Left lung (tissue), 10 donors: ENCODE results near the gene NCKAP5L. TPM values are rescaled to one million over a fixed set of nuclear protein-coding genes. Genes with fewer than 3 reads are reported as not detected.

Experiments used
- ATAC-seq: fragments of 200-7000 bp; cut with Tn5 transposase; one replicate; pipeline ENCODE4 v1.9.1; 2020; ENCODE audit warnings: moderate library complexity
- DNase-seq, 4 donors: peaks; one replicate each; pipeline ENCODE4 v3.0.0-alpha.2; 2013 to 2020
- H3K27ac ChIP-seq, 2 donors: fragments of 200-600 bp; sonication (generic) in 1 of 2; one replicate each; pipeline versions ENCODE4 v1.5.0 to v1.8.0; 2020 to 2021
- H3K27me3 ChIP-seq, 2 donors: fragments of 200-600 bp; sonication (generic) in 1 of 2; one replicate each; pipeline versions ENCODE4 v1.5.0 to v1.8.0; 2020 to 2021
- H3K36me3 ChIP-seq, 2 donors: fragments of 200-600 bp; sonication (generic) in 1 of 2; one replicate each; pipeline versions ENCODE4 v1.5.0 to v1.8.0; 2020 to 2021
- H3K4me1 ChIP-seq, 2 donors: fragments of 200-600 bp; one replicate each; pipeline ENCODE4 v1.8.0; 2021
- H3K4me3 ChIP-seq, 2 donors: fragments of 200-600 bp; sonication (generic) in 1 of 2; one replicate each; pipeline versions ENCODE4 v1.5.0 to v1.8.0; 2020 to 2021; ENCODE audit warnings: mild to moderate bottlenecking in 1 of 2
- H3K9me3 ChIP-seq, 2 donors: fragments of 200-600 bp; sonication (generic) in 1 of 2; one replicate each; pipeline versions ENCODE4 v1.5.0 to v1.8.0; 2020 to 2021
- intact Hi-C, 2 donors: fragments of 100-400 bp; cut with DNase I; formaldehyde crosslinking; loops; one replicate each; pipeline versions ENCODE4 v1.11.2 to v1.14.2; 2022
- polyA plus RNA-seq, 6 donors: library from polyadenylated mRNA; unstranded; fragments of 120-200 nt; gene quantifications; one replicate each; pipeline ENCODE4 v1.2.1, GENCODE V29; 2013; ENCODE audit not compliant: insufficient read length in 6 of 6
- total RNA-seq, 2 donors: library from RNA; stranded (reverse); fragmentation: NEBNext Ultra II Directional; extraction: Animal tissue kit (Norgen Biotek cat#: 25700); gene quantifications; one replicate each; pipeline ENCODE4 v1.2.1, GENCODE V29; 2021
- TF ChIP-seq, protein P1 (sequence below), 2 donors: fragments of 200-600 bp; sonication (generic) in 1 of 2; IDR thresholded peaks; one replicate each; pipeline versions ENCODE4 v1.5.0 to v1.8.0; 2021; ENCODE audit warnings: antibody characterized with exemption in 2 of 2
- donor health status: DM: no; HTN: yes; CAD: no.
- donor health status: DM: no; HTN: no; CAD: no.

NCKAP5L gene
- total and polyA plus RNA-seq, 8 donors, result 16.4 to 29.9 (median 21.9) TPM

DNA sequence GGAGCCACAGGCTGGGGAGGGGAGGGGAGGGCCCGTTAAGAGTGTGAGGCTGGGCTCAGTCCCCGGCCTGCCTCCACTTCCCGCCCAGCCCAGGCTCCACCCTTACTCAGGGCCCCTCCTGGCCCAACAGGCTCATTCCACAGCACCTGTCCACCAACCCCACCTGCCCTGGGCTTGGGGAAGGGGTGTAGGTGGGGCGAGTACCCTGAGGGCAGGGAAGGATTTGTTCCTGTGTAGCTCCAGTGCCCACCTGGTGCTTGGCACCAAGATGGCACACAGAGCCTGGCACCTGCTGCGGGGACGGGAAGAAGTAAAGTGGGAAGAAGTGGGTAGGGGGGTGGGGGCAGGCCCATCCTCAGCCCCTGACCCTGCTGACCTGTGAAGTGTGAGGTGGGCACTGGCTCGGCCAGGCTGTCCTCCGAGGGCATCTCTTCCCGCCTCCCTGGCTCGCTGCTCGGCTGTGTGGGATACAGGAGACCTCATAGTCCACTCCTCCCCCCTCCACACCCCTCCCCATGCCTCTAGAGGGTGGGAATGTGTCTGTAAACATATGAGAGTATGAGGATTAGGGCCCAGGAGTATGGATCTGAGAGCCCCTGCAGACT lies 35.1 kb downstream of the NCKAP5L start:
- Histone ChIP-seq H3K36me3 (peaks cover 0 to 79% of the 10 kb centered on the region in 2 donors), H3K27ac (no peak overlapping the region), H3K4me1 (peaks cover 0 to 17% of the 10 kb centered on the region in 2 donors), H3K27me3 (no peaks in the 10 kb centered on the region), H3K9me3 (no peaks in the 10 kb centered on the region), H3K4me3 (no peak overlapping the region)
- ATAC-seq (no peak), DNase-seq (no peak)
- TF ChIP-seq, protein P1, sequence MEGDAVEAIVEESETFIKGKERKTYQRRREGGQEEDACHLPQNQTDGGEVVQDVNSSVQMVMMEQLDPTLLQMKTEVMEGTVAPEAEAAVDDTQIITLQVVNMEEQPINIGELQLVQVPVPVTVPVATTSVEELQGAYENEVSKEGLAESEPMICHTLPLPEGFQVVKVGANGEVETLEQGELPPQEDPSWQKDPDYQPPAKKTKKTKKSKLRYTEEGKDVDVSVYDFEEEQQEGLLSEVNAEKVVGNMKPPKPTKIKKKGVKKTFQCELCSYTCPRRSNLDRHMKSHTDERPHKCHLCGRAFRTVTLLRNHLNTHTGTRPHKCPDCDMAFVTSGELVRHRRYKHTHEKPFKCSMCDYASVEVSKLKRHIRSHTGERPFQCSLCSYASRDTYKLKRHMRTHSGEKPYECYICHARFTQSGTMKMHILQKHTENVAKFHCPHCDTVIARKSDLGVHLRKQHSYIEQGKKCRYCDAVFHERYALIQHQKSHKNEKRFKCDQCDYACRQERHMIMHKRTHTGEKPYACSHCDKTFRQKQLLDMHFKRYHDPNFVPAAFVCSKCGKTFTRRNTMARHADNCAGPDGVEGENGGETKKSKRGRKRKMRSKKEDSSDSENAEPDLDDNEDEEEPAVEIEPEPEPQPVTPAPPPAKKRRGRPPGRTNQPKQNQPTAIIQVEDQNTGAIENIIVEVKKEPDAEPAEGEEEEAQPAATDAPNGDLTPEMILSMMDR (IDR thresholded peaks at IDR 0.05), result no peak
- intact Hi-C loops, result no loop called here

DNA sequence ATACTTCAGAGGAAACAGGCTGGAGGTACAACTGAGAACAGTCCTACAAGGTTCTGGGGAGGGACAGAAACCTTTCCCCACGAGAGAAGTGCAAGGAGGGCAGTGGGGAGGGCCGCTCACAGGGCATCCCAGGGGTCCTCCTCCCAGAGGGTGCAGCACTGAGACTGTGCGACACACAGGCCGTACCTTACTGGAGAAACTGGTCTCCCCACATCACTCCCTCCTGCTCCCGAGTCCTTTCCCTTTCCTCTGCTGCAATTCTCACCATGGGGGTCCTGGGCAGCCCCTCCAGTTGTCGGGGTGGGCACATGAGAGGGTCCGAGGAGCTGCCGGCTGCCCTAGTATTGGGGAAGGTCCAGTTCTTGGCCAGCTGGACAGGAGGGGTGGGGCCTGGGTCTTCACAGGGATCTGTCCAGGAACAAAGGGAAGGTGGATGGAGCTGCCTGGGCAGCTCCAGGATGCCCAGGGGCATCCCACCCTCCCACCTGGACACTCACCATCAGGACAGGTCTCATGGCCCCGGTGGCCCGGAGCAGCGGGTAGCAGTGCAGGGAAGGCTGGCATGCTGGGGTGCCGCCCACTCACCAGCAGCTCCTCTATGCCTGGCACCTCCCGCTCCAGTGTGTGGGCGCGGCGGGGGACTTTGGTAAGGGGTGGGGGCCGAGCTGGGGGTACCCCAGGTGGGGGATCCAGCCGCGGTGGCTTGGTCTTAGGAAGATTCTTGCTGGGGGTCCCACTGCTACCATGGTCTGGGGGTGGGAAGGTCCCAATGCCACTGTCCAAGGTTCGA lies 35.8 kb downstream of the NCKAP5L start:
- DNase-seq (no peak), ATAC-seq (no peak)
- Histone ChIP-seq H3K4me3 (no peak overlapping the region), H3K27ac (no peak overlapping the region), H3K9me3 (peaks cover 0 to 3% of the 10 kb centered on the region in 2 donors), H3K4me1 (peaks cover 0 to 10% of the 10 kb centered on the region in 2 donors), H3K27me3 (no peaks in the 10 kb centered on the region), H3K36me3 (peaks cover 0 to 72% of the 10 kb centered on the region in 2 donors)
- TF ChIP-seq, protein P1 (IDR thresholded peaks at IDR 0.05), result no peak
- intact Hi-C loops, result no loop called here

DNA sequence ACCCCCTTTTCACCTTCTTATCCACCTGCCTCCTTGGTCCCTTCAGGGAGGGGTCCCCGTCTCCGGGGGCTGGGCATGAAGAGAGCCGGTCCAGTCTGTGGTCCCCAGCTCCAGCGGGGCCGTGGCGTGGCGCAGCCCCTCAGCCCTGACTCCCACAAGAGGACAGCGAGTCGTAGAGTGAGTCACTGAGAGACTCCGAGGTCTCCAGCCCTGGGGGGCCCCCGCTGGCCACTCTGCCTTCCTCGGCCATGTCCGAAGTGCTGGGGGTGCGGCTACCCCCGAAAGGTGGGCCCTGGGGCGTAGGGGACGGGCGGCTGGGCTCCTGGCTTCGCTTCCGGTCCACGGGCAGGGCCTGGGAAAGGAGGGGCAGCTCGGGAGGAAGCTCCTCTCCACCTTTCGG lies 36.5 kb downstream of the NCKAP5L start:
- Histone ChIP-seq H3K4me3 (no peak overlapping the region), H3K9me3 (peaks cover 0 to 3% of the 10 kb centered on the region in 2 donors), H3K27ac (no peak overlapping the region), H3K4me1 (peaks cover 0 to 6% of the 10 kb centered on the region in 2 donors), H3K27me3 (no peaks in the 10 kb centered on the region), H3K36me3 (peaks cover 0 to 65% of the 10 kb centered on the region in 2 donors)
- DNase-seq, result peak in 1 of 4 donors; percentile 72
- intact Hi-C loops, result no loop called here
- no peak for ATAC-seq
- TF ChIP-seq, protein P1 (IDR thresholded peaks at IDR 0.05), result no peak

DNA sequence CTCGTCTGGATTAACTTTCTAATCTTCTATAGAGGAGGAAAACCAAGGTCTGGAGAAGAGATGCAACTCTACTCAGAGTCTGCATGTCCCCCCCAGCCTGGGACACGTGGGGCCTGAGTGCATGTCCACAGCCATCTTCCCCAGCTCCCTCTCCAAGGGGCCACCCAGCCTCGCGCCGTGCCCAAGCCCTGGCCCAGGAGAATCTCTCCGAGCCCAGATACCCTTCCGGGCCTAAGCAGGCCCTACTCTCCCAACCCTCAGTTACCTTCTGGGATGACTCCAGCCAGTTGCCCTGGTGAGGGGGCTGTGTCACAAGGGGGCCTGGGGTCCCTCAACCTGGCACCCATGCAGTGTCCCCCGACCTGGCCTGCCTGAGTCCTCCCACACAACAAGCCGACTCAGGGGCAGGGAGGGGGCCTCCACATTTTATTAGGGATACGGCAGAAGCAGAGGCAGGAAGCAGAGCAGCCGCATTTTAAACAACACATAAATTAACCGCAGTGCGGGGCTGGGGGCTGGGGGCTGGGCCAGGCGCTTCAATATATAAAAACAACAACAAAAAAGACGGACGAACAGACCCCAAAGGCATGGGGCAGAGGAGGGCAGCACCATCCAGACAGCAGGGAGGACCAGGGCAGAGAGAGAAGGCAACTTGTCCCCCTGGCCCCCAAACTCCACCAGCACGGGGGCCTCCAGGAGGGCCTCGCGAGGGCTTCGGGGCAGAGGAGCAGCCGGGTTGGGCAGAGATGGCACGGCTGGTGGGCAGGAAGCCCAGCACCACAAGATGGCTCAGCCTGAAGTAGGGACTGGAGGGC lies 37.3 kb downstream of the NCKAP5L start:
- Histone ChIP-seq H3K27ac (no peak overlapping the region), H3K36me3 (peaks cover 0 to 57% of the 10 kb centered on the region in 2 donors), H3K4me1 (peaks cover 0 to 4% of the 10 kb centered on the region in 2 donors), H3K4me3 (no peak overlapping the region), H3K27me3 (no peaks in the 10 kb centered on the region), H3K9me3 (peaks cover 0 to 3% of the 10 kb centered on the region in 2 donors)
- intact Hi-C loops, result no loop called here
- TF ChIP-seq, protein P1 (IDR thresholded peaks at IDR 0.05), result no peak
- no peak for ATAC-seq
- DNase-seq, result peak in 1 of 4 donors; percentile 72
